Natural killer cell treated with Interleukin-12 subunit alpha and Interleukin-12 subunit beta and Interleukin-15 and Interleukin-18, amount 100 ng/mL, for 72 hours (primary cell): ENCODE data around the gene GFRA1. TPM values are rescaled to one million over a fixed set of nuclear protein-coding genes. Genes with fewer than 3 reads are reported as not detected.

Experiments used
- ATAC-seq, 2 donors: fragments of 150-1000 bp; cut with Tn5 transposase in 1 of 2; sonication (Bioruptor Pico), chemical (Tn5 transposase) in 1 of 2; 2 replicates each; pipeline ENCODE4 v1.10.0; 2021
- DNase-seq: peaks from one replicate; pipeline ENCODE4 v3.0.0; 2022; ENCODE audit warnings: low spot score
- H3K27ac Mint-ChIP-seq, 2 donors: 1 replicate in 1 of 2; 2 replicates in 1 of 2; pipeline ENCODE4 v1.8.0; 2022; ENCODE audit warnings: mixed read lengths in 2 of 2, mild to moderate bottlenecking in 1 of 2, moderate library complexity in 1 of 2
- H3K27me3 Mint-ChIP-seq, 2 donors: 1 replicate in 1 of 2; 2 replicates in 1 of 2; pipeline ENCODE4 v1.8.0; 2022; ENCODE audit warnings: mixed read lengths in 2 of 2
- H3K36me3 Mint-ChIP-seq: one replicate; pipeline ENCODE4 v1.8.0; 2022; ENCODE audit warnings: mixed read lengths
- H3K4me1 Mint-ChIP-seq, 2 donors: 1 replicate in 1 of 2; 2 replicates in 1 of 2; pipeline ENCODE4 v1.8.0; 2022; ENCODE audit warnings: low read depth in 2 of 2, mixed read lengths in 2 of 2, mild to moderate bottlenecking in 1 of 2
- H3K4me3 Mint-ChIP-seq: one replicate; pipeline ENCODE4 v1.8.0; 2022; ENCODE audit warnings: mixed read lengths
- H3K9me3 Mint-ChIP-seq: 2 replicates; pipeline ENCODE4 v1.8.0; 2022; ENCODE audit warnings: mixed read lengths
- total RNA-seq, 2 donors: library from RNA; stranded (reverse); gene quantifications; one replicate each; pipeline ENCODE4 v1.2.3, GENCODE V29; 2022

GFRA1 gene
- total RNA-seq, result not detected

- Mint-ChIP-seq H3K27ac (no peak within 1 kb of the TSS), H3K9me3 (no peaks in the 10 kb centered on the region), H3K36me3 (peaks cover 11% of the 10 kb centered on the region), H3K4me3 (peak within 1 kb of the TSS; percentile 30), H3K4me1 (peaks cover 0 to 5% of the 10 kb centered on the region in 2 donors), H3K27me3 (peaks cover 29 to 63% of the 10 kb centered on the region in 2 donors)
- peak in 1 of 2 donors; percentile 42 for ATAC-seq
- DNase-seq, result no peak
Observed at GRCh38 chr10:116272440-116273283, at the start of gene GFRA1. Gene GFRA1, minus strand, starts transcription at chr10:116273206. Its CDS starts 1,177 bp downstream, at chr10:116272029.

- Mint-ChIP-seq H3K36me3 (no peaks in the 10 kb centered on the region), H3K9me3 (peaks cover 5% of the 10 kb centered on the region), H3K27ac (no peak overlapping the region), H3K4me1 (peaks cover 0 to 6% of the 10 kb centered on the region in 2 donors), H3K27me3 (no peaks in the 10 kb centered on the region), H3K4me3 (peak overlapping the region; percentile 7)
- ATAC-seq (no peak), DNase-seq (no peak)
Observed at GRCh38 chr10:116316503-116316902, 43.5 kb upstream of the GFRA1 start.

GRCh38 chr10:116312548-116312947 lies 39.5 kb upstream of the GFRA1 start:
- ATAC-seq, result no peak
- peaks cover 0 to 6% of the 10 kb centered on the region in 2 donors for H3K4me1 Mint-ChIP-seq
- no peak for DNase-seq

GRCh38 chr10:116311706-116312490 lies 38.9 kb upstream of the GFRA1 start:
- Mint-ChIP-seq H3K27ac (no peak overlapping the region), H3K27me3 (no peaks in the 10 kb centered on the region), H3K36me3 (no peaks in the 10 kb centered on the region), H3K4me1 (peaks cover 0 to 6% of the 10 kb centered on the region in 2 donors), H3K9me3 (peaks cover 7% of the 10 kb centered on the region), H3K4me3 (no peak overlapping the region)
- DNase-seq (no peak), ATAC-seq (no peak)

More at GRCh38 chr10:116312548-116312947, 39.5 kb upstream of the GFRA1 start:
- Mint-ChIP-seq H3K36me3 (no peaks in the 10 kb centered on the region), H3K27ac (no peak overlapping the region), H3K27me3 (no peaks in the 10 kb centered on the region), H3K4me3 (no peak overlapping the region), H3K9me3 (peaks cover 7% of the 10 kb centered on the region)

- H3K36me3 Mint-ChIP-seq, result no peaks in the 10 kb centered on the region
- H3K27ac Mint-ChIP-seq, result no peak overlapping the region
- DNase-seq (no peak), ATAC-seq (no peak)
- no peaks in the 10 kb centered on the region for H3K27me3 Mint-ChIP-seq
- H3K4me3 Mint-ChIP-seq, result no peak overlapping the region
- peaks cover 7% of the 10 kb centered on the region for H3K9me3 Mint-ChIP-seq
- no peaks in the 10 kb centered on the region for H3K4me1 Mint-ChIP-seq
Observed at GRCh38 chr10:116311016-116311415, 38.0 kb upstream of the GFRA1 start.

GRCh38 chr10:116307455-116307854 lies 34.4 kb upstream of the GFRA1 start:
- H3K9me3 Mint-ChIP-seq, result peaks cover 12% of the 10 kb centered on the region
- H3K27ac Mint-ChIP-seq, result no peak overlapping the region
- H3K4me3 Mint-ChIP-seq, result no peak overlapping the region
- H3K4me1 Mint-ChIP-seq, result no peaks in the 10 kb centered on the region
- H3K27me3 Mint-ChIP-seq, result no peaks in the 10 kb centered on the region
- H3K36me3 Mint-ChIP-seq, result peaks cover 5% of the 10 kb centered on the region
- ATAC-seq (no peak), DNase-seq (no peak)

GRCh38 chr10:116306847-116307246 lies 33.8 kb upstream of the GFRA1 start:
- Mint-ChIP-seq H3K9me3 (peaks cover 12% of the 10 kb centered on the region), H3K27me3 (no peaks in the 10 kb centered on the region), H3K4me3 (no peak overlapping the region), H3K4me1 (no peaks in the 10 kb centered on the region), H3K36me3 (peaks cover 5% of the 10 kb centered on the region), H3K27ac (no peak overlapping the region)
- no peak for DNase-seq
- no peak for ATAC-seq

- Mint-ChIP-seq H3K9me3 (peaks cover 11% of the 10 kb centered on the region), H3K27me3 (no peaks in the 10 kb centered on the region), H3K4me1 (no peaks in the 10 kb centered on the region), H3K4me3 (no peak overlapping the region), H3K27ac (no peak overlapping the region), H3K36me3 (peaks cover 5% of the 10 kb centered on the region)
- ATAC-seq, result no peak
- DNase-seq, result no peak
Observed at GRCh38 chr10:116304923-116305322, 31.9 kb upstream of the GFRA1 start.

GRCh38 chr10:116300542-116300941 lies 27.5 kb upstream of the GFRA1 start:
- Mint-ChIP-seq H3K36me3 (peaks cover 12% of the 10 kb centered on the region), H3K4me1 (no peaks in the 10 kb centered on the region), H3K4me3 (no peak overlapping the region), H3K27me3 (peaks cover 0 to 8% of the 10 kb centered on the region in 2 donors), H3K27ac (no peak overlapping the region), H3K9me3 (peaks cover 11% of the 10 kb centered on the region)
- DNase-seq (no peak), ATAC-seq (no peak)

GRCh38 chr10:116298586-116298985 lies 25.6 kb upstream of the GFRA1 start:
- ATAC-seq (no peak), DNase-seq (no peak)
- Mint-ChIP-seq H3K27ac (no peak overlapping the region), H3K4me1 (no peaks in the 10 kb centered on the region), H3K27me3 (peaks cover 0 to 8% of the 10 kb centered on the region in 2 donors), H3K4me3 (no peak overlapping the region), H3K36me3 (peaks cover 7% of the 10 kb centered on the region), H3K9me3 (peaks cover 8% of the 10 kb centered on the region)

GRCh38 chr10:116296291-116296721 lies 23.3 kb upstream of the GFRA1 start:
- DNase-seq, result no peak

GRCh38 chr10:116292493-116292892 lies 19.5 kb upstream of the GFRA1 start:
- no peak for DNase-seq
- no peak overlapping the region for H3K27ac Mint-ChIP-seq
- no peak for ATAC-seq
- H3K4me3 Mint-ChIP-seq, result no peak overlapping the region
- H3K9me3 Mint-ChIP-seq, result peaks cover 12% of the 10 kb centered on the region
- H3K27me3 Mint-ChIP-seq, result peaks cover 0 to 8% of the 10 kb centered on the region in 2 donors
- H3K36me3 Mint-ChIP-seq, result peaks cover 7% of the 10 kb centered on the region
- no peaks in the 10 kb centered on the region for H3K4me1 Mint-ChIP-seq

More at GRCh38 chr10:116296291-116296721, 23.3 kb upstream of the GFRA1 start:
- no peak overlapping the region for H3K4me3 Mint-ChIP-seq
- H3K9me3 Mint-ChIP-seq, result peaks cover 7% of the 10 kb centered on the region
- no peak for ATAC-seq
- peaks cover 7% of the 10 kb centered on the region for H3K36me3 Mint-ChIP-seq
- H3K27ac Mint-ChIP-seq, result no peak overlapping the region
- H3K27me3 Mint-ChIP-seq, result peaks cover 0 to 8% of the 10 kb centered on the region in 2 donors
- H3K4me1 Mint-ChIP-seq, result no peaks in the 10 kb centered on the region

GRCh38 chr10:116289652-116290051 lies 16.6 kb upstream of the GFRA1 start:
- Mint-ChIP-seq H3K9me3 (peaks cover 12% of the 10 kb centered on the region), H3K27me3 (no peaks in the 10 kb centered on the region), H3K4me3 (no peak overlapping the region), H3K4me1 (no peaks in the 10 kb centered on the region), H3K27ac (no peak overlapping the region), H3K36me3 (no peaks in the 10 kb centered on the region)
- DNase-seq, result no peak
- ATAC-seq, result no peak
